Astrocyte (in vitro differentiated cells and primary cell): ENCODE data around the gene NPVF. TPM values are rescaled to one million over a fixed set of nuclear protein-coding genes. Genes with fewer than 3 reads are reported as not detected.

Experiments used
- DNase-seq: peaks from one replicate; pipeline ENCODE4 v3.0.0-alpha.2; 2010; ENCODE audit warnings: low read depth
- FAIRE-seq: peaks from 2 replicates; lab custom pipeline; 2011; peaks lifted over from hg19 to GRCh38; lab: Jason Lieb, UNC
- H2AFZ ChIP-seq: 2 replicates; pipeline ENCODE4 v1.6.0; 2012; ENCODE audit warnings: low read depth, low read length, inconsistent platforms
- H3K27ac ChIP-seq: 2 replicates; pipeline ENCODE4 v1.5.1; 2011; ENCODE audit warnings: low read depth, low read length, inconsistent platforms
- H3K27me3 ChIP-seq: 2 replicates; pipeline ENCODE4 v1.6.0; 2011; ENCODE audit warnings: low read length, inconsistent platforms; ENCODE audit not compliant: insufficient read depth
- H3K36me3 ChIP-seq: 2 replicates; pipeline ENCODE4 v1.5.1; 2011; ENCODE audit warnings: low read length, inconsistent platforms; ENCODE audit not compliant: insufficient read depth
- H3K4me1 ChIP-seq: 2 replicates; pipeline ENCODE4 v1.5.1; 2011; ENCODE audit warnings: low read length, inconsistent platforms; ENCODE audit not compliant: insufficient read depth
- H3K4me2 ChIP-seq: 2 replicates; pipeline ENCODE4 v1.6.0; 2012; ENCODE audit warnings: low read length, inconsistent platforms
- H3K4me3 ChIP-seq: 2 replicates; pipeline ENCODE4 v1.5.1; 2011; ENCODE audit warnings: low read depth, mild to moderate bottlenecking, low read length, inconsistent platforms; ENCODE audit not compliant: insufficient read depth
- H3K79me2 ChIP-seq: 2 replicates; pipeline ENCODE4 v1.6.0; 2012; ENCODE audit warnings: mild to moderate bottlenecking, low read length, inconsistent platforms; ENCODE audit not compliant: insufficient read depth
- H3K9ac ChIP-seq: 2 replicates; pipeline ENCODE4 v1.6.0; 2012; ENCODE audit warnings: mild to moderate bottlenecking, low read length, inconsistent platforms
- H3K9me3 ChIP-seq: 2 replicates; pipeline ENCODE4 v1.5.1; 2012; ENCODE audit warnings: low read depth, mild to moderate bottlenecking, low read length, inconsistent platforms; ENCODE audit not compliant: insufficient read depth
- H4K20me1 ChIP-seq: 2 replicates; pipeline ENCODE4 v1.6.0; 2012; ENCODE audit warnings: low read length, inconsistent platforms; ENCODE audit not compliant: insufficient read depth
- H3K27ac Mint-ChIP-seq: one replicate; pipeline ENCODE4 v1.8.0; 2021; ENCODE audit warnings: mild to moderate bottlenecking, mixed read lengths; ENCODE audit not compliant: unreplicated experiment
- H3K27me3 Mint-ChIP-seq: one replicate; pipeline ENCODE4 v1.8.0; 2021; ENCODE audit warnings: low read depth, mixed read lengths; ENCODE audit not compliant: unreplicated experiment
- H3K36me3 Mint-ChIP-seq: one replicate; pipeline ENCODE4 v1.8.0; 2021; ENCODE audit warnings: low read depth, mixed read lengths; ENCODE audit not compliant: unreplicated experiment
- H3K4me1 Mint-ChIP-seq: one replicate; pipeline ENCODE4 v1.8.0; 2021; ENCODE audit warnings: low read depth, mixed read lengths; ENCODE audit not compliant: unreplicated experiment
- H3K4me3 Mint-ChIP-seq: one replicate; pipeline ENCODE4 v1.8.0; 2021; ENCODE audit warnings: mild to moderate bottlenecking, moderate library complexity, mixed read lengths; ENCODE audit not compliant: unreplicated experiment
- H3K9me3 Mint-ChIP-seq: one replicate; pipeline ENCODE4 v1.8.0; 2021; ENCODE audit warnings: mild to moderate bottlenecking, mixed read lengths; ENCODE audit not compliant: unreplicated experiment
- CTCF ChIP-seq: IDR thresholded peaks from 2 replicates; pipeline ENCODE4 v1.5.1; 2011; ENCODE audit warnings: low read depth, mild to moderate bottlenecking, inconsistent platforms, low read length, moderate library complexity; ENCODE audit not compliant: insufficient read depth
- EZH2 ChIP-seq: IDR thresholded peaks from 2 replicates; pipeline ENCODE4 v1.6.1; 2012; ENCODE audit warnings: mild to moderate bottlenecking, low read length, inconsistent platforms; ENCODE audit not compliant: insufficient read depth
- total RNA-seq: library from RNA; stranded (reverse); gene quantifications from 2 replicates; pipeline ENCODE4 v1.2.1, GENCODE V29; 2021

Gene NPVF
- total RNA-seq, 1 donor from 2014 or later, result not detected

GRCh38 chr7:25179771-25180591, 48.3 kb downstream of the NPVF start:
- Histone ChIP-seq H4K20me1 (no peaks in the 10 kb centered on the region), H3K27me3 (no peaks in the 10 kb centered on the region), H3K9me3 (no peaks in the 10 kb centered on the region), H3K4me3 (peak overlapping the region; percentile 60), H3K4me1 (no peaks in the 10 kb centered on the region), H2AFZ (peak overlapping the region; percentile 98), H3K36me3 (no peaks in the 10 kb centered on the region), H3K79me2 (no peaks in the 10 kb centered on the region), H3K27ac (no peak overlapping the region), H3K4me2 (peak overlapping the region; percentile 84), H3K9ac (peak overlapping the region; percentile 68)
- Mint-ChIP-seq H3K36me3 (no peaks in the 10 kb centered on the region), H3K27ac (peak overlapping the region; percentile 81), H3K4me3 (peak overlapping the region; percentile 89), H3K9me3 (no peaks in the 10 kb centered on the region), H3K4me1 (no peaks in the 10 kb centered on the region), H3K27me3 (no peaks in the 10 kb centered on the region)
- TF ChIP-seq CTCF (peak; percentile 6), EZH2 (peak; percentile 25)
- no peak for FAIRE-seq
- peak; percentile 27 for DNase-seq

- Histone ChIP-seq H3K9ac (peak overlapping the region; percentile 68), H3K4me3 (peak overlapping the region; percentile 60), H3K36me3 (no peaks in the 10 kb centered on the region), H3K4me2 (peak overlapping the region; percentile 84), H3K79me2 (no peaks in the 10 kb centered on the region), H3K4me1 (no peaks in the 10 kb centered on the region), H3K9me3 (no peaks in the 10 kb centered on the region), H3K27me3 (no peaks in the 10 kb centered on the region), H3K27ac (no peak overlapping the region), H2AFZ (peak overlapping the region; percentile 98), H4K20me1 (no peaks in the 10 kb centered on the region)
- H3K27ac Mint-ChIP-seq, result peak overlapping the region; percentile 81
- no peaks in the 10 kb centered on the region for H3K4me1 Mint-ChIP-seq
- TF ChIP-seq EZH2 (no peak), CTCF (no peak)
- peak overlapping the region; percentile 89 for H3K4me3 Mint-ChIP-seq
- no peak for FAIRE-seq
- no peaks in the 10 kb centered on the region for H3K9me3 Mint-ChIP-seq
- H3K27me3 Mint-ChIP-seq, result no peaks in the 10 kb centered on the region
- DNase-seq, result no peak
- H3K36me3 Mint-ChIP-seq, result no peaks in the 10 kb centered on the region
Observed at GRCh38 chr7:25179325-25179724, 49.0 kb downstream of the NPVF start.

Other genes starting within 250 kb of the NPVF start
- gene OSBPL3, start 248.3 kb downstream of the NPVF start, total RNA-seq, result 51.6 and 62.9 TPM in 2 replicates
- 118 and 143 TPM in 2 replicates for gene CYCS, start 103.2 kb downstream of the NPVF start, total RNA-seq